ENCODE results near the gene CHCHD5.

CHCHD5 gene

DNA sequence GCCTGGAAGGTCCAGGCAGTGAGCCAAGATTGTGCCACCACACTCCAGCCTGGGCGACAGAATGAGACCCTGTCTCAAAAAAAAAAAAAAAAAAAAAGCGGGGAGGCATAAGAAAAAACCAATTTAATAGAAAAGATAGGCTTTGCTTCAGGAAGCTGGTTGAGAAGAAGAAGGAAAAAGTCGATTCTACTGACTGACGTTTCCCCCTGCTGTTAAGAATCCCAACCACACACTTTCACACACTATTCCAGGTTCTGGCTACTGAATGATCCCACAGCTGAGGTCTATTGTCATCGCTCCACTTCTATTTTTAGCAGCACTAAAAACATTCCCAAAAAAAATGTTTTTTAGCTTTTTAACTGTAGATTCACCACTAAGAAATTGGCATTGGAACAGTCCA, 6.7 kb upstream of the CHCHD5 start:
- no peak for DNase-seq (ENCODE audit: low read depth)
- TF ChIP-seq, protein P1, sequence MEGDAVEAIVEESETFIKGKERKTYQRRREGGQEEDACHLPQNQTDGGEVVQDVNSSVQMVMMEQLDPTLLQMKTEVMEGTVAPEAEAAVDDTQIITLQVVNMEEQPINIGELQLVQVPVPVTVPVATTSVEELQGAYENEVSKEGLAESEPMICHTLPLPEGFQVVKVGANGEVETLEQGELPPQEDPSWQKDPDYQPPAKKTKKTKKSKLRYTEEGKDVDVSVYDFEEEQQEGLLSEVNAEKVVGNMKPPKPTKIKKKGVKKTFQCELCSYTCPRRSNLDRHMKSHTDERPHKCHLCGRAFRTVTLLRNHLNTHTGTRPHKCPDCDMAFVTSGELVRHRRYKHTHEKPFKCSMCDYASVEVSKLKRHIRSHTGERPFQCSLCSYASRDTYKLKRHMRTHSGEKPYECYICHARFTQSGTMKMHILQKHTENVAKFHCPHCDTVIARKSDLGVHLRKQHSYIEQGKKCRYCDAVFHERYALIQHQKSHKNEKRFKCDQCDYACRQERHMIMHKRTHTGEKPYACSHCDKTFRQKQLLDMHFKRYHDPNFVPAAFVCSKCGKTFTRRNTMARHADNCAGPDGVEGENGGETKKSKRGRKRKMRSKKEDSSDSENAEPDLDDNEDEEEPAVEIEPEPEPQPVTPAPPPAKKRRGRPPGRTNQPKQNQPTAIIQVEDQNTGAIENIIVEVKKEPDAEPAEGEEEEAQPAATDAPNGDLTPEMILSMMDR (IDR thresholded peaks at IDR 0.05; ENCODE audit: low read depth, low read length, missing control alignments), result no peak
- no peak overlapping the region for H3K4me3 ChIP-seq (ENCODE audit: low read depth, low read length)

- no peak for DNase-seq (ENCODE audit: low read depth)
- TF ChIP-seq, protein P1 (IDR thresholded peaks at IDR 0.05; ENCODE audit: low read depth, low read length, missing control alignments), result no peak
- no peak overlapping the region for H3K4me3 ChIP-seq (ENCODE audit: low read depth, low read length)
Measured at GRCh38 chr2:112579241-112579640, 5.2 kb upstream of the CHCHD5 start.

DNA sequence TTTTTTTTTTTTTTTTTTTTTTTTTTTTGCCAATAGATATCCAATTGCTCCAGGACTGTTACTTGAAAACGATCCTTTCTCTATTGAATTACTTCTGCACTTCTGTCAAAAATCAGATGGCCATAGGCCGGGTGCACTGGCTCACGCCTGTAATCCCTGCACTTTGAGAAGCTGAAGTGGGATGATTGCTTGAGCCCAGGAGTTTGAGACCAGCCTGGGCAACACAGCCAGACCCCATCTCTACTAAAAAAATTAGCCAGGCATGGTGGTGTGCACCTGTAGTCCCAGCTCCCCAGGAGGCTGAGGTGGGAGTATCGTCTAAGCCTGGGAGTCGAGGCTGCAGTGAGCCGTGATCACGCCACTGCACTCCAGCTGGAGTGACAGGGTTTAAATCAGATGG, 4.3 kb upstream of the CHCHD5 start:
- no peak for DNase-seq (ENCODE audit: low read depth)
- H3K4me3 ChIP-seq (ENCODE audit: low read depth, low read length), result no peak overlapping the region

DNA sequence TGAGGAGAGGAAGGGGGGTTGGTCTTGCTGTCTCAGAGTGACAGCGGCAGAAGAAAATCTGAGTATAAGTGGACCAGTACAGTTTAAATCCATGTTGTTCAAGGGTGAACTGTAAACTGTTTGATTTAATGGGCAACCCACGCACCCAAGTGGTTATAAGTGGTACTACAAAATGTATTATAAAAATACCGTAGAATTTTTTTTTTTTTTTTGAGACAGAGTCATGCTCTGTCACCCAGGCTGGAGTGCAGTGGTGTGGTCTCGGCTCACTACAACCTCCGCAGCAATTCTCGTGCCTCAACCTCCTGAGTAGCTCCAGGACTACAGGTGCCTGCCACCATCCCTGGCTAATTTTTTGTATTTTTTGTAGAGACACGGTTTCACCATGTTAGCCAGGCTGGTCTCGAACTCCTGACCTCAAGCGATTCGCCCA, 2.1 kb upstream of the CHCHD5 start:
- no peak for DNase-seq (ENCODE audit: low read depth)
- H3K4me3 ChIP-seq (ENCODE audit: low read depth, low read length), result no peak overlapping the region

More for the DNA sequence above, 4.3 kb upstream of the CHCHD5 start:
- TF ChIP-seq, protein P1 (IDR thresholded peaks at IDR 0.05; ENCODE audit: low read depth, low read length, missing control alignments), result no peak

GRCh38 chr2:112583497-112584133, 794 bp upstream of the CHCHD5 start:
- no peak for DNase-seq (ENCODE audit: low read depth)
- TF ChIP-seq, protein P1 (IDR thresholded peaks at IDR 0.05; ENCODE audit: low read depth, low read length, missing control alignments), result no peak
- peak overlapping the region; percentile 92 for H3K4me3 ChIP-seq (ENCODE audit: low read depth, low read length)

More for the DNA sequence above, 2.1 kb upstream of the CHCHD5 start:
- TF ChIP-seq, protein P1 (IDR thresholded peaks at IDR 0.05; ENCODE audit: low read depth, low read length, missing control alignments), result peak; percentile 41

DNA sequence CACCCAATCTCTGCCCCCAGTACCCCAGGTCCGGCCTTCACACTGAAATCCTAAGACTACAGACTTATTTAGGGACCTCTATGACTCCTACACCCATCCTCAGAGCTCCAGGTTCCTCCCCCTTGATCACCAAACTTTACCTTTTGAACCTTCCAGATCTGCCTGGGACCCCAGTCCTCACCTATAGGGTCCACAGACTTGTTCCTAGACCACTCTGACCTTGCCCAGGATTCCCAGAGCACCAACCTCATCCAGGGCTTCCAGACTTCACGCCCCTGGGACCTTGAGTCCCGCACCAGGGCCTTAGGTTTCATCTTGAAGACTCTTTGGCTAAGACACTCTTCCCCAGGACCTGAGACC, 462 bp downstream of the CHCHD5 start:
- peak overlapping the region; percentile 92 for H3K4me3 ChIP-seq (ENCODE audit: low read depth, low read length)
- TF ChIP-seq, protein P1 (IDR thresholded peaks at IDR 0.05; ENCODE audit: low read depth, low read length, missing control alignments), result no peak
- no peak for DNase-seq (ENCODE audit: low read depth)

GRCh38 chr2:112585400-112585799, 991 bp downstream of the CHCHD5 start:
- H3K4me3 ChIP-seq (ENCODE audit: low read depth, low read length), result peak overlapping the region; percentile 92
- no peak for DNase-seq (ENCODE audit: low read depth)
- TF ChIP-seq, protein P1 (IDR thresholded peaks at IDR 0.05; ENCODE audit: low read depth, low read length, missing control alignments), result no peak

Measured in GM12864 (cell line).